OCI-LY1 (cell line): Measurements from ENCODE around the gene UBQLNL.

Experiments used
- EZH2 ChIP-seq: fragments of 200-600 bp; sonication (generic), shearing (Covaris generic); IDR thresholded peaks from 2 replicates; pipeline ENCODE4 v1.8.0; 2017; ENCODE audit warnings: borderline replicate concordance, mixed run types, mild to moderate bottlenecking, antibody characterized with exemption, low read length, moderate library complexity, mixed read lengths
- TF ChIP-seq, protein P1 (sequence below): fragments of 200-600 bp; sonication (generic), shearing (Covaris generic); IDR thresholded peaks from 2 replicates; pipeline ENCODE4 v1.5.1; 2017; ENCODE audit warnings: mild to moderate bottlenecking, antibody characterized with exemption, low read length, moderate library complexity, mixed read lengths

DNA sequence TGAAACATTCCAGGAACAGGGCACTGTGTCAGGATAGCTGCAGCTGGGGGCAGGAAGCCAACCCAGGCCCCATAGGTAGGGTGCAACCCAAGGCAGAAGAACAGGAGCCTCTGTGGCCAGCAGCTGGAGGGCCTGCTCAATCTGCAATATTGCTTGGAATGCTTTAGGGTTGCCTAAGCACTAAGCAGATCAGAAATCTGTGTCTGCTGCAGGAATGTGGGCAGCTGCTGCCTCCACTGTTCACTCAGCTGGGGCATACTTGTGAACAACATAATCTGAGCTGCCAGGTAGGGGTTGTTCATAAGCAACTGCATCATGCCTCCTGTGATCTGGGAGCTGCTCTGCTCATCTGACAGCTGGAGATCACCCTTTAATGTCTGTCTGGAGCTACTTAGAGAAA is 1.7 kb downstream of the UBQLNL start:
- TF ChIP-seq, protein P1, sequence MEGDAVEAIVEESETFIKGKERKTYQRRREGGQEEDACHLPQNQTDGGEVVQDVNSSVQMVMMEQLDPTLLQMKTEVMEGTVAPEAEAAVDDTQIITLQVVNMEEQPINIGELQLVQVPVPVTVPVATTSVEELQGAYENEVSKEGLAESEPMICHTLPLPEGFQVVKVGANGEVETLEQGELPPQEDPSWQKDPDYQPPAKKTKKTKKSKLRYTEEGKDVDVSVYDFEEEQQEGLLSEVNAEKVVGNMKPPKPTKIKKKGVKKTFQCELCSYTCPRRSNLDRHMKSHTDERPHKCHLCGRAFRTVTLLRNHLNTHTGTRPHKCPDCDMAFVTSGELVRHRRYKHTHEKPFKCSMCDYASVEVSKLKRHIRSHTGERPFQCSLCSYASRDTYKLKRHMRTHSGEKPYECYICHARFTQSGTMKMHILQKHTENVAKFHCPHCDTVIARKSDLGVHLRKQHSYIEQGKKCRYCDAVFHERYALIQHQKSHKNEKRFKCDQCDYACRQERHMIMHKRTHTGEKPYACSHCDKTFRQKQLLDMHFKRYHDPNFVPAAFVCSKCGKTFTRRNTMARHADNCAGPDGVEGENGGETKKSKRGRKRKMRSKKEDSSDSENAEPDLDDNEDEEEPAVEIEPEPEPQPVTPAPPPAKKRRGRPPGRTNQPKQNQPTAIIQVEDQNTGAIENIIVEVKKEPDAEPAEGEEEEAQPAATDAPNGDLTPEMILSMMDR: no peak
- no peak for TF ChIP-seq EZH2
